Activated CD8-positive, alpha-beta memory T cell treated with anti-CD3 and anti-CD28 coated beads, Interleukin-2, amount 10 ng/mL, durations not matched to agents 7 days and 5 days (primary cell): ENCODE results near the gene SYT8. TPM values are rescaled to one million over a fixed set of nuclear protein-coding genes. Genes with fewer than 3 reads are reported as not detected.
"Not testable (repeated sequence)": the region's sequence is repeated elsewhere in the genome, so short reads cannot be mapped to it uniquely, and the experiment has no call there.

Source experiments
- ATAC-seq: fragments of 150-1000 bp; cut with Tn5 transposase; one replicate; pipeline ENCODE4 v1.10.0; 2021; ENCODE audit warnings: moderate library complexity
- CTCF ChIA-PET: fragments of 350-600 bp; sonication (Branson Sonifier 250); formaldehyde crosslinking; loops from one replicate; lab custom pipeline; 2021; ENCODE audit warnings: antibody characterized with exemption; lab: Charles Lee
- DNase-seq: peaks from one replicate; pipeline ENCODE4 v3.0.0-alpha.2; 2020
- H3K27ac Mint-ChIP-seq: one replicate; pipeline ENCODE4 v1.8.0; 2021; ENCODE audit warnings: mild to moderate bottlenecking, mixed read lengths
- H3K27me3 Mint-ChIP-seq: one replicate; pipeline ENCODE4 v1.8.0; 2021; ENCODE audit warnings: mixed read lengths
- H3K36me3 Mint-ChIP-seq: one replicate; pipeline ENCODE4 v1.8.0; 2021; ENCODE audit warnings: mild to moderate bottlenecking, mixed read lengths
- H3K4me1 Mint-ChIP-seq: one replicate; pipeline ENCODE4 v1.8.0; 2021; ENCODE audit warnings: mixed read lengths
- H3K4me3 Mint-ChIP-seq: one replicate; pipeline ENCODE4 v1.8.0; 2021; ENCODE audit warnings: mild to moderate bottlenecking, moderate library complexity, mixed read lengths
- H3K9me3 Mint-ChIP-seq: one replicate; pipeline ENCODE4 v1.8.0; 2022; ENCODE audit warnings: low read depth, mixed read lengths
- microRNA-seq: library from miRNA; unstranded; fragments of <30 nt; microRNA quantifications from one replicate; pipeline ENCODE4 v1.2.0, GENCODE V29; 2022
- total RNA-seq, 2 experiments: library from RNA; stranded (reverse); gene quantifications; one replicate each; pipeline ENCODE4 v1.2.3, GENCODE V29; 2021

Gene SYT8
- total RNA-seq, 2 experiments from 2014 or later = not detected

GRCh38 chr11:1879941-1880720 lies 45.3 kb downstream of the SYT8 start:
- Mint-ChIP-seq H3K4me3 (no peak overlapping the region), H3K4me1 (peaks cover 4% of the 10 kb centered on the region), H3K27ac (no peak overlapping the region), H3K27me3 (no peaks in the 10 kb centered on the region), H3K9me3 (no peaks in the 10 kb centered on the region), H3K36me3 (peaks cover 1% of the 10 kb centered on the region)
- no peak for ATAC-seq
- CTCF ChIA-PET = no interaction called here
- DNase-seq = no peak

- no peak for ATAC-seq
- peaks cover 1% of the 10 kb centered on the region for H3K36me3 Mint-ChIP-seq
- no peaks in the 10 kb centered on the region for H3K9me3 Mint-ChIP-seq
- H3K27me3 Mint-ChIP-seq = no peaks in the 10 kb centered on the region
- H3K4me3 Mint-ChIP-seq = no peak overlapping the region
- DNase-seq = no peak
- peaks cover 4% of the 10 kb centered on the region for H3K4me1 Mint-ChIP-seq
- no peak overlapping the region for H3K27ac Mint-ChIP-seq
- CTCF ChIA-PET = interaction anchor here (1.9 to 2.8 kb wide), 6 partner anchors 11 to 228 kb away, joined by 11 to 69 read pairs (median 15); partner anchors contain the start of genes LSP1 and TNNI2
These were observed 46.1 kb downstream of the SYT8 start for GRCh38 chr11:1880746-1881441.

- Mint-ChIP-seq H3K4me3 (no peak overlapping the region), H3K36me3 (peaks cover 1% of the 10 kb centered on the region), H3K4me1 (peaks cover 4% of the 10 kb centered on the region), H3K9me3 (no peaks in the 10 kb centered on the region), H3K27me3 (no peaks in the 10 kb centered on the region), H3K27ac (no peak overlapping the region)
- CTCF ChIA-PET = interaction anchor here (0.7 to 3.2 kb wide), 47 partner anchors 10 to 307 kb away, joined by 3 to 69 read pairs (median 5); partner anchors contain the start of genes H19, IFITM10, LSP1 and MRPL23
- ATAC-seq = peak; percentile 18
- DNase-seq = no peak
These were observed 46.9 kb downstream of the SYT8 start for GRCh38 chr11:1881442-1882264.

- Mint-ChIP-seq H3K9me3 (no peaks in the 10 kb centered on the region), H3K27ac (no peak overlapping the region), H3K36me3 (peaks cover 2% of the 10 kb centered on the region), H3K27me3 (no peaks in the 10 kb centered on the region), H3K4me1 (peaks cover 4% of the 10 kb centered on the region), H3K4me3 (no peak overlapping the region)
- ATAC-seq = peak; percentile 91
- peak; percentile 77 for DNase-seq
- CTCF ChIA-PET = interaction anchor here (0.7 to 3.2 kb wide), 47 partner anchors 9 to 308 kb away, joined by 3 to 69 read pairs (median 5); partner anchors contain the start of genes H19, IFITM10, LSP1 and MRPL23
These were observed 47.8 kb downstream of the SYT8 start for GRCh38 chr11:1882265-1883238.

GRCh38 chr11:1883346-1884302 lies 48.8 kb downstream of the SYT8 start:
- Mint-ChIP-seq H3K27ac (no peak overlapping the region), H3K27me3 (no peaks in the 10 kb centered on the region), H3K36me3 (peaks cover 6% of the 10 kb centered on the region), H3K4me1 (peaks cover 15% of the 10 kb centered on the region), H3K4me3 (no peak overlapping the region), H3K9me3 (no peaks in the 10 kb centered on the region)
- CTCF ChIA-PET = interaction anchor here (0.9 to 3.2 kb wide), 12 partner anchors 8 to 117 kb away, joined by 3 to 69 read pairs (median 10); partner anchors contain the start of genes LSP1, MRPL23, PRR33 and TNNI2
- ATAC-seq = no peak
- DNase-seq = no peak

GRCh38 chr11:1884303-1884700 lies 49.5 kb downstream of the SYT8 start:
- ATAC-seq = no peak
- peaks cover 20% of the 10 kb centered on the region for H3K4me1 Mint-ChIP-seq

GRCh38 chr11:1886551-1886950 lies 51.8 kb downstream of the SYT8 start:
- DNase-seq, ATAC-seq, CTCF ChIA-PET, H3K27me3 Mint-ChIP-seq, H3K27ac Mint-ChIP-seq, H3K36me3 Mint-ChIP-seq, H3K9me3 Mint-ChIP-seq, H3K4me3 Mint-ChIP-seq: not testable (repeated sequence)
- peaks cover 25% of the 10 kb centered on the region for H3K4me1 Mint-ChIP-seq

More at GRCh38 chr11:1884303-1884700, 49.5 kb downstream of the SYT8 start:
- Mint-ChIP-seq H3K36me3 (peaks cover 10% of the 10 kb centered on the region), H3K9me3 (no peaks in the 10 kb centered on the region), H3K4me3 (no peak overlapping the region), H3K27me3 (no peaks in the 10 kb centered on the region), H3K27ac (no peak overlapping the region)
- no peak for DNase-seq
- CTCF ChIA-PET = interaction anchor here (0.9 to 3.2 kb wide), 3 partner anchors 30 to 63 kb away, joined by 3 to 28 read pairs (median 3); partner anchors contain the start of gene MRPL23

Small RNA genes lying within 50 kb of the gene (microRNA-seq; reads per million reads assigned to microRNA genes)
- gene MIR4298 (not detected), gene MIR7847 (not detected)

Other genes with a start within 250 kb of the SYT8 start
- not detected for gene KRTAP5-1, start 249.7 kb upstream of the SYT8 start, total RNA-seq
- not detected for gene KRTAP5-2, start 236.7 kb upstream of the SYT8 start, total RNA-seq
- gene KRTAP5-3, start 226.5 kb upstream of the SYT8 start, total RNA-seq = not detected
- not detected for gene KRTAP5-4, start 212.9 kb upstream of the SYT8 start, total RNA-seq
- not detected for gene KRTAP5-5, start 205.2 kb upstream of the SYT8 start, total RNA-seq
- not detected for gene KRTAP5-6, start 137.8 kb upstream of the SYT8 start, total RNA-seq
- 1 to 10 TPM in 1 of 2 experiments, under 1 TPM in 1; 0.96 to 1.3 TPM for gene IFITM10, start 84.4 kb upstream of the SYT8 start, total RNA-seq
- 100 to 1,000 TPM; 133 to 165 TPM for gene CTSD, start 71.1 kb upstream of the SYT8 start, total RNA-seq
- 1 to 10 TPM in 1 of 2 experiments, not detected in 1; 1.0 TPM for gene TNNI2, start 4.0 kb downstream of the SYT8 start, total RNA-seq
- 100 to 1,000 TPM; 574 to 702 TPM for gene LSP1, start 18.1 kb downstream of the SYT8 start, total RNA-seq
- not detected for gene PRR33, start 56.9 kb downstream of the SYT8 start, total RNA-seq
- 1 to 10 TPM; 1.1 to 7.6 TPM for gene TNNT3, start 84.7 kb downstream of the SYT8 start, total RNA-seq
- 100 to 1,000 TPM; 109 to 114 TPM for gene MRPL23, start 112.3 kb downstream of the SYT8 start, total RNA-seq
- gene H19, start 162.9 kb downstream of the SYT8 start, total RNA-seq = not detected